Bone marrow (tissue), 2 donors: Measurements from ENCODE around the gene NPR3.

ENCODE experiments used
- DNase-seq, 2 donors: peaks; one replicate each; lab custom pipeline; 2025; lab: John Stamatoyannopoulos, UW

NPR3 gene, protein sequence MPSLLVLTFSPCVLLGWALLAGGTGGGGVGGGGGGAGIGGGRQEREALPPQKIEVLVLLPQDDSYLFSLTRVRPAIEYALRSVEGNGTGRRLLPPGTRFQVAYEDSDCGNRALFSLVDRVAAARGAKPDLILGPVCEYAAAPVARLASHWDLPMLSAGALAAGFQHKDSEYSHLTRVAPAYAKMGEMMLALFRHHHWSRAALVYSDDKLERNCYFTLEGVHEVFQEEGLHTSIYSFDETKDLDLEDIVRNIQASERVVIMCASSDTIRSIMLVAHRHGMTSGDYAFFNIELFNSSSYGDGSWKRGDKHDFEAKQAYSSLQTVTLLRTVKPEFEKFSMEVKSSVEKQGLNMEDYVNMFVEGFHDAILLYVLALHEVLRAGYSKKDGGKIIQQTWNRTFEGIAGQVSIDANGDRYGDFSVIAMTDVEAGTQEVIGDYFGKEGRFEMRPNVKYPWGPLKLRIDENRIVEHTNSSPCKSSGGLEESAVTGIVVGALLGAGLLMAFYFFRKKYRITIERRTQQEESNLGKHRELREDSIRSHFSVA

GRCh38 chr5:32710550-32711361 lies at the start of gene NPR3:
Gene NPR3 (plus strand): TSS chr5:32711321. CDS start chr5:32711777, 456 bp downstream.
- peak in 1 of 2 donors; percentile 56 for DNase-seq

GRCh38 chr5:32664523-32664922 lies 46.6 kb upstream of the NPR3 start:
- DNase-seq: no peak

DNA sequence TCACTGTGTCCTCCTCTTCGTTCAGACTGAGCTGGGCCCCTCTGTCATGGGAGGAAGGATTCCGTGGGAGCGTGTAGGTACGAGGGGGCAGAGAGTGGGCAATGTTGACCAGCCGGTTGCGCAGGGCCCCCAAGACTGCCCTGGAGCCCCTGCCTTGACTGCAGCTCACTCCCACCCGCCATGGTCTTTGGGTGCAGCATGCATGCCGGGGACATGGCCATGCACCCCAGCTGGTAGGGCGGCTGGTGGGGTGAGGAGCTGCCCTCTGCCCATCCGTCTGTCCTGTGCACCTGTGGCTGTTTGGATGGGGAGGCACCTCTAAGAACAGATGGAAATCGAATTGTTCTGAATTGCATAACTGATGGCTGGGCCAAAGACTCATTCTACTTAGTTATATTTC lies 42.6 kb upstream of the NPR3 start:
- no peak for DNase-seq

GRCh38 chr5:32673272-32673671 lies 37.8 kb upstream of the NPR3 start:
- no peak for DNase-seq

GRCh38 chr5:32677023-32677422 lies 34.1 kb upstream of the NPR3 start:
- no peak for DNase-seq

DNA sequence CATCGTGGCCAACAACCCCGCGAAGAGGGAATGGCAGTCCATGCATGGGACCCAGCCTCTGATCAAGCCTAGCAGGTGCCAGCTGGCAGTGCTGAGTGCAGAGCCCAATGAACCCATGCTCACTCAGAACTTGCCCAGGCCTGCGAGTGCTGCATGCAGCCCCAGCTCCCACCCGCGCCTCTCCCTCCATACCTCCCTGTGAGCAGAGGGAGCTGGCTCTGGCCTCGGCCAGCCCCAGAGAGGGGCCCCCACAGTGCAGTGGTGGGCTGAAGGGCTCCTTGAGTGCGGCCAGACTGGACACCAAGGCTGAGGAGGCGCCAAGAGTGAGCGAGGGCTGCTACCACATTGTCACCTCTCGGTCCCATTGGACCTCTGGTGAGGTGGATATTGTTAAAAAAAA lies 32.6 kb upstream of the NPR3 start:
- DNase-seq: no peak

- no peak for DNase-seq
These were observed 31.9 kb upstream of the NPR3 start for GRCh38 chr5:32679218-32679617.

- DNase-seq: no peak
These were observed 30.9 kb upstream of the NPR3 start for GRCh38 chr5:32680183-32680582.

GRCh38 chr5:32683125-32683524 lies 28.0 kb upstream of the NPR3 start:
- no peak for DNase-seq

- no peak for DNase-seq
These were observed 26.9 kb upstream of the NPR3 start for GRCh38 chr5:32684260-32684659.

- no peak for DNase-seq
These were observed 24.2 kb upstream of the NPR3 start for GRCh38 chr5:32686799-32687498.

GRCh38 chr5:32687499-32687831 lies 23.7 kb upstream of the NPR3 start:
- DNase-seq: no peak

DNA sequence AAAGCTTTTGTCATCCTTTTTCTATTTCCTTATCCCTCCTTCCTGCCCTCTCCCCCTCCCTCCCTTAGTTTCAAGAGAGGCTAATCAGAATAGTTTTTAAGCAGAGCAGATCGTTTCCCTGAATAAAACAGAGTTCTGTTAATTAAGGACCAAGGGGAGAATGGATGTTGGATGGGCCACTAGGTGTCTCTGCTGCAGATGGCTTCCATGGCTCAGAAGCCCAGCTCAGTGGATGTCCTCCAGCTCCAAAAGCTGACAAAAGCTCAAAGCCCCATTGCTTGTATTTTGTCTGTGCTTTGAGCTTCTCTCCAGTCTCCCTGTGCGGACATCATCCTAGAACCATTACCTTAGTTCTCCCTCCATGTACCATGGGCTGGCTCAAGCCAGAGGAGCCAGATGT lies 21.0 kb upstream of the NPR3 start:
- DNase-seq: peak in 1 of 2 donors; percentile 11

GRCh38 chr5:32690666-32691065 lies 20.5 kb upstream of the NPR3 start:
- DNase-seq: no peak

- no peak for DNase-seq
These were observed 18.9 kb upstream of the NPR3 start for GRCh38 chr5:32692036-32692746.

DNA sequence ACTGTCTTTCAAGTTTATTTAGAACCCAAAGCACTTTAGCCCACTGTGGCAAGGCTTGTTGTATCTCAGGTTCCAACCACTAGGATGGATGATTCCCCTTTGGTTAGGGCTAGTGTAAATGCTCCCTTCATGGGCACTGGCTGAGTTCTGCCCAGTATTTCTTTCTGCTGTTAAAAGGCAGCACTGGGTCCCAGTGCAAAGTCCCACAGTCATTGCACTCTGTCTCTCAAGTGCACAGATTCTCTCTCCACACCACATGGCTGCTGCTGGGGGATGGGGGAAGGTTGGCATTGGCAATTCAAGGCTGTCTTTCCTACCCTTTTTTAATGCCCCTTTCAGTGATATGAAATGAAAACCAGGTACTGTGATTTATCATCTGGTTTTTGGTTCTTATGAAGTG lies 7.2 kb upstream of the NPR3 start:
- DNase-seq: no peak

DNA sequence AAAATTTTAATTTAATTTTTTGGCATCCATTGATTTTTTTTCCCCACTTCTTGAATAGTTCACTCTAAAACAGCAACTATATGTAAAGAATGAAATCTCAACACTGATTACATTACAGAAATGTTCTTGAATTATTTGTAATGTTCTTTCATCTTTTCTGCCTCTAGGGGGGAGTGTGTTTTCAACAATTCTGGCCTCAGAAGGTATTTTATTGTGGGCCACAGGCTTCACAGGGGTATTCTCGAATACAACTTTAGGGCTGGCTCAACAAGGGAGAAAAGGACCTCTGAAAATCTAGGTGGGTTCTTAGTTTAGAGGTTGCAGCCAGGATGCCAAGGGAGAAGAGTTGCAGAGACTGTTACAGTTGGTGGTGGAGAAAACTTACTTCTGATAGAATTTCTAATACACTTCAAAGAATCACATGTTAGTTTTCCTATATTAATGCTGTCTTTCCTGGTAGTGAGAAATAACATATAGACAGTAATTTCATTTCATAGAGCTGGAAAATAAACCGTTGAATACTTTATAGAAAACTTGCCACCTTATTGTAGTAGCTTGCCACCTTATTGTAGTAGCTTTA lies 3.6 kb upstream of the NPR3 start:
- peak in 1 of 2 donors; percentile 57 for DNase-seq

DNA sequence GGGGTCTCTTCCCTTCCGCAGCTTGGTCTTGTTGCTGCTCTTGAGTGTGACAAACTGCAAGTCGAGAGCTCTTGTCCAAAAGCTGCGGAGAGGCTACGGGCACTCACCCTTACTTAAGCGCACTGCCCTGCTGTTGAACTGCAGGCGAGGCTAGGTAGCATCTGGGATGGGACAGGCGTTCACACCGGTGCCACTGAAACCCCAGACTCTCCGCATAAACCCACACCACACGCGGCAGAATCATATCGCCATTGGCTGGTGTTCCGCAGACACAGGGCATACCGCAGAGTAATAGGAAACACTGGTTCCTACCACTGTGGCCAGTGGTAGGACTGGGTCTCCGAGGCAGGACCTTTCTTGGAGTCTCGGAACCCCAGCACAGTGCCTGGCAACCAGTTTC lies 2.2 kb upstream of the NPR3 start:
- peak in 1 of 2 donors; percentile 23 for DNase-seq

DNA sequence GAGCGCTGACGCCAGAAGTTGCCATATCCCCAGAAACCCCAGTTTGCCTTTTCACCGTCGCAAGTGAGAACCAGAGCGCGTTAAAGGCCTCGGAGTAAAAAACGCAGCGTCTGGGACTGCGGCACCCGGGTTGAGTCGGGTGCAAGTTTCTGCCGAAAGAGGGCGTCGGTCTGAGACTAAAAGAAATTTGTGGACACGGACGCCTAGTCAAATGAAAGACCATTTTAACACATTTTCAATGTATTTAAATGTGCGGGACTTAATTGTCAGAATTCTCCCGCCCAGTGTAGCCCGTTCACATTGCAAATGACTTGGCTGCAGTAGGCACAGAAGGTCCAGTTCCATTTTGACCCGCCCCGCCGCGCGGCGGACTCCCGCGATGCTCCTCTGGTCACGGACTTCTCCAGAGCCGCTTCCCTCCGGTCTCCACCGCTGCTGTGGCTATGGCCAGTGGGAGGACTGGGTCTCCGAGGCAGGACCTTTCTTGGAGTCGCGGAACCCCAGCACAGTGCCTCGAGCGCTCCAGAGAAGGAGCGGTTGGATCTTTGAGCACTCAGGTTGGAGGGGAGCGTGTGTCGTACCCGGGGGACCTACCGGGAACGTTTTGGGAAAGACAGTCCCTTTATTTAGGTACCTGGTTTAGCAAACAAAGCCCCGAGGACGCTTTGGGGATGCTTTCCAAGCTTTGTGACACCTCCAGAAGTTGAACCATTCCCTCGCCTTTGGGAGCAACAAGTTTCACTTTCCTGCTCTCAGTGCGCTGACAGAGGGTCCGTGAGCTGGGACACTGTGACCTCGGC lies 1.2 kb upstream of the NPR3 start:
- peak; percentile 57 to 74 for DNase-seq

GRCh38 chr5:32711362-32711680 lies 200 bp downstream of the NPR3 start:
- DNase-seq: no peak
